ENCODE measurements around the gene ALMS1.

Gene ALMS1

DNA sequence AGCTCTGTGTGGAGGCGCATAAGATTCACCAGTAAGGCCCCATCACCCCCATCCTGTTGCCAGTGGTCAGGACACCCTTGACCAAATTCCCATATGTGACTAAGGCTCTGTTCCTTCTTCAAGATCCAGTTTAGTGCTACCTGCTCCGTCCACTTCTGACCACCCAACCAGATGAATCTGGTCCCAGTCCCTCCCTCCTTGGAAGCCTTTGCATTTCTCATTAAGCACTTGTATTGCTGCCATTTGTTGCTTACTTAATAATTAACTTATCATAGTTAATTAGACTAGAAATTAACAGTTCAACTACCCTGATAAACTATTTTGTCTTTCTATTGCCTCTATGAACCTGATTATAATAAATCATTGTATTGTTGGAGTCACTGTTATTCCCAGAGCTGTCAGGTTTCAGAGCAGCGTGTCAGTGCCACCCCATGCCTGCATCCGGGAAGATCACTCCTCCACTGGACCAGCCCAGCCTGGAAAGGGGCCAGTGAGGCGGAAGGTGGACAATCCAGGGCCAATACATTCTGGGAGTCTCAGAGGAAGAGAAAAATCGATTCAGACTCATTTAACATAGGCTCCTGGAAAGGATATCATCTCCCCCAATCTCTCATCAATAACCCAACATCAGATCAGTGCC, 266.1 kb downstream of the ALMS1 start:
- H3K4me3 ChIP-seq (replicated peaks in 1 of 2; ENCODE audit: low read depth in 2 of 2, low read length in 2 of 2): no peak overlapping the region
- TF ChIP-seq, protein P1, sequence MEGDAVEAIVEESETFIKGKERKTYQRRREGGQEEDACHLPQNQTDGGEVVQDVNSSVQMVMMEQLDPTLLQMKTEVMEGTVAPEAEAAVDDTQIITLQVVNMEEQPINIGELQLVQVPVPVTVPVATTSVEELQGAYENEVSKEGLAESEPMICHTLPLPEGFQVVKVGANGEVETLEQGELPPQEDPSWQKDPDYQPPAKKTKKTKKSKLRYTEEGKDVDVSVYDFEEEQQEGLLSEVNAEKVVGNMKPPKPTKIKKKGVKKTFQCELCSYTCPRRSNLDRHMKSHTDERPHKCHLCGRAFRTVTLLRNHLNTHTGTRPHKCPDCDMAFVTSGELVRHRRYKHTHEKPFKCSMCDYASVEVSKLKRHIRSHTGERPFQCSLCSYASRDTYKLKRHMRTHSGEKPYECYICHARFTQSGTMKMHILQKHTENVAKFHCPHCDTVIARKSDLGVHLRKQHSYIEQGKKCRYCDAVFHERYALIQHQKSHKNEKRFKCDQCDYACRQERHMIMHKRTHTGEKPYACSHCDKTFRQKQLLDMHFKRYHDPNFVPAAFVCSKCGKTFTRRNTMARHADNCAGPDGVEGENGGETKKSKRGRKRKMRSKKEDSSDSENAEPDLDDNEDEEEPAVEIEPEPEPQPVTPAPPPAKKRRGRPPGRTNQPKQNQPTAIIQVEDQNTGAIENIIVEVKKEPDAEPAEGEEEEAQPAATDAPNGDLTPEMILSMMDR (IDR thresholded peaks at IDR 0.05; ENCODE audit: low read depth, low read length): no peak
- no peak for DNase-seq (ENCODE audit: low read depth in 2 of 2)

DNA sequence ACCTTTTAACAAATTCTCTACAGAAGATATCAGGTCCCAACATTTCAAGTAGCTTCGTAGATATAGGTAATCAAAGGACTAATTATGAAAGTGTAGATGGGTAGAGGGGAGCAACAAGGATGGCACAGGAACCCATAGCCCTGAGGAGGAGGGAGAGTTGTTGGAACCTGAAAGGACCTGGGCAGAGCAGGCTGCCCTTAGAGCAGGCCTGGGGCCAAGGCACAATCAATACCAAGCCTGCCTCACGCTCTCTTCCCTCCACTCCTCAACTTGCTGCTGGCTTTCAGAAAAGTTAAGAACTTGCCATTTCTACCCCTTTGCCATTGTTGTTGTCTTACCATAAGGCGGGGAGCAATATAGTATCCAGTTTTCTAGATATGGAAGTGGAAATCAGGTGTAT, 266.7 kb downstream of the ALMS1 start:
- no peak for DNase-seq (ENCODE audit: low read depth in 2 of 2)
- H3K4me3 ChIP-seq (replicated peaks in 1 of 2; ENCODE audit: low read depth in 2 of 2, low read length in 2 of 2): no peak overlapping the region
- TF ChIP-seq, protein P1 (IDR thresholded peaks at IDR 0.05; ENCODE audit: low read depth, low read length): no peak

DNA sequence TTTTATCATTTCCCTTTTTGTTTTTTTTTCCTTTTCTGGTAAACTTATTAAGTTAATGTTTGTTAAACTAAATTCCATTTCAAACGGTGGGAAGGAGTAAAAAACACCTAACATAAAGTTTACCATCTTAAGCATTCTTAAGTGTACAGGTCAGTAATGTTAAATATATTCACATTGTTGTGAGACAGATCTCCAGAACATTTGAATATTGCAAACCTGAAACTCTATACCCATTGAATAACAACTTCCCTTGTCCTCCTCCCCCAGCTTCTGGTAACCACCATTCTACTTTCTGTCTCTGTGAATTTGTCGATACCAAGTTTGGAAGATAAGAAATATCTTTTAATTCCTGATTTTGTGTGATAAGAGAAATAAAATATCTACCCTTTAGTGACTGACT, 268.5 kb downstream of the ALMS1 start:
- no peak overlapping the region for H3K4me3 ChIP-seq (replicated peaks in 1 of 2; ENCODE audit: low read depth in 2 of 2, low read length in 2 of 2)
- no peak for DNase-seq (ENCODE audit: low read depth in 2 of 2)
- TF ChIP-seq, protein P1 (IDR thresholded peaks at IDR 0.05; ENCODE audit: low read depth, low read length): no peak

Data from cardiac fibroblast (primary cell).